Neural progenitor cell (in vitro differentiated cells): ENCODE data around the gene PSMB2. TPM values are rescaled to one million over a fixed set of nuclear protein-coding genes. Genes with fewer than 3 reads are reported as not detected.
"Not testable (repeated sequence)": the region's sequence is repeated elsewhere in the genome, so short reads cannot be mapped to it uniquely, and the experiment has no call there.

ENCODE experiments used
- DNase-seq: peaks from one replicate; pipeline ENCODE4 v3.0.0-alpha.2; 2016; ENCODE audit warnings: low spot score
- H2AFZ ChIP-seq: fragments of 200-600 bp; sonication (generic); replicated peaks from 2 replicates; pipeline ENCODE4 v1.6.1; 2016; ENCODE audit warnings: antibody characterized with exemption
- H3F3A ChIP-seq: fragments of 200-600 bp; sonication (generic); 2 replicates; pipeline ENCODE4 v1.6.1; 2016; ENCODE audit warnings: antibody characterized with exemption, low read depth
- H3K27ac ChIP-seq: fragments of 200-600 bp; sonication (generic); 2 replicates; pipeline ENCODE4 v1.5.1; 2016; ENCODE audit warnings: mild to moderate bottlenecking
- H3K27me3 ChIP-seq: fragments of 200-600 bp; sonication (generic); 2 replicates; pipeline ENCODE4 v1.6.1; 2016; ENCODE audit warnings: mild to moderate bottlenecking, moderate library complexity
- H3K36me3 ChIP-seq: fragments of 200-600 bp; sonication (generic); 2 replicates; pipeline ENCODE4 v1.5.1; 2016
- H3K4me1 ChIP-seq: fragments of 200-600 bp; sonication (generic); 2 replicates; pipeline ENCODE4 v1.6.1; 2016; ENCODE audit warnings: mixed run types
- H3K4me2 ChIP-seq: fragments of 200-600 bp; sonication (generic); 2 replicates; pipeline ENCODE4 v1.6.1; 2016
- H3K4me3 ChIP-seq: fragments of 200-600 bp; sonication (generic); 2 replicates; pipeline ENCODE4 v1.5.1; 2016
- H3K79me2 ChIP-seq: fragments of 200-600 bp; sonication (generic); 2 replicates; pipeline ENCODE4 v1.6.1; 2016; ENCODE audit warnings: low read depth
- H3K9ac ChIP-seq: fragments of 200-600 bp; sonication (generic); 2 replicates; pipeline ENCODE4 v1.6.1; 2016
- H3K9me3 ChIP-seq: fragments of 200-600 bp; sonication (generic); 2 replicates; pipeline ENCODE4 v1.5.1; 2016; ENCODE audit warnings: low read depth
- H4K20me1 ChIP-seq: fragments of 200-600 bp; sonication (generic); 2 replicates; pipeline ENCODE4 v1.6.1; 2016; ENCODE audit warnings: low read depth
- H3K27ac Mint-ChIP-seq: 3 replicates; pipeline ENCODE4 v1.8.0; 2021; ENCODE audit warnings: mixed read lengths
- H3K27me3 Mint-ChIP-seq: 2 replicates; pipeline ENCODE4 v1.8.0; 2022; ENCODE audit warnings: low read depth, mild to moderate bottlenecking, inconsistent platforms, moderate library complexity, mixed read lengths; ENCODE audit not compliant: insufficient read depth
- H3K36me3 Mint-ChIP-seq: 3 replicates; pipeline ENCODE4 v1.8.0; 2021; ENCODE audit warnings: mixed read lengths
- H3K4me1 Mint-ChIP-seq: 3 replicates; pipeline ENCODE4 v1.8.0; 2021; ENCODE audit warnings: mixed read lengths
- H3K4me3 Mint-ChIP-seq: 3 replicates; pipeline ENCODE4 v1.8.0; 2021; ENCODE audit warnings: mild to moderate bottlenecking, moderate library complexity, mixed read lengths
- H3K9me3 Mint-ChIP-seq: 3 replicates; pipeline ENCODE4 v1.8.0; 2020; ENCODE audit warnings: mixed read lengths
- CTCF ChIP-seq: fragments of 200-600 bp; sonication (generic); IDR thresholded peaks from 2 replicates; pipeline ENCODE4 v1.5.1; 2017; ENCODE audit warnings: antibody characterized with exemption, mild to moderate bottlenecking
- EZH2 ChIP-seq: fragments of 200-600 bp; sonication (generic); IDR thresholded peaks from 2 replicates; pipeline ENCODE4 v1.6.1; 2017; ENCODE audit warnings: antibody characterized with exemption, mild to moderate bottlenecking, moderate library complexity
- EZH2phosphoT487 ChIP-seq: fragments of 200-600 bp; sonication (generic); IDR thresholded peaks from 2 replicates; pipeline ENCODE4 v1.6.1; 2017; ENCODE audit warnings: antibody characterized with exemption
- total RNA-seq: library from RNA; depleted of rRNA; stranded (reverse); fragments of >200 nt; gene quantifications from 2 replicates; pipeline ENCODE4 v1.2.3, GENCODE V29; 2015; ENCODE audit warnings: low replicate concordance

The PSMB2 gene
- total RNA-seq, 1 donor from 2014 or later, result 29.7 TPM

DNA sequence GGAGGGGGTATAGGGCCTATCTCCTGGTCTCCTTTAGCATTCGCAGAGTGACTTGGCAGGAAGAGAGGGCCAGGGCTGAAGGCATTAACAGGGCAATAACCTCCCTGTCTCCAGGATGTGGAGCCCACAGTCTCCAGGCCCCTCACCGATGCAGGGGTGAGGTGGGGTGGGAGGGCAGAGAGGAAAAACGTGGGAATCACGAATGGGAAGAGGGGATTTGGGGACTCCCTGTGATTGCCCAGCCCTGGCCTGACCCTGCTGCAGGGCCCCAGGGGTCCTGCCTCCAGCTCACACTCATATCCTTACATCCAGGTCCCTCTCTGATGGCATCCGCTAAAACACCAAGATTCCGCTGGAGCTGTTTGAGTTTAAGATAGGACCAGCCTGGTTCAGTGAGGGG lies 53.6 kb downstream of the PSMB2 start:
- no peak overlapping the region for H3K27ac Mint-ChIP-seq
- H3K36me3 Mint-ChIP-seq, result peaks cover under 1% of the 10 kb centered on the region

GRCh38 chr1:35586808-35587207 lies 54.5 kb downstream of the PSMB2 start:
- H3K36me3 Mint-ChIP-seq, result no peaks in the 10 kb centered on the region
- no peak overlapping the region for H3K4me3 Mint-ChIP-seq
- H3K79me2 ChIP-seq, result no peaks in the 10 kb centered on the region
- no peak overlapping the region for H3K27ac Mint-ChIP-seq
- no peak for DNase-seq
- no peaks in the 10 kb centered on the region for H3K4me1 ChIP-seq
- H3K9me3 Mint-ChIP-seq, result no peaks in the 10 kb centered on the region
- no peak overlapping the region for H3K9ac ChIP-seq
- H3K4me1 Mint-ChIP-seq, result no peaks in the 10 kb centered on the region
- H3K27me3 ChIP-seq, result no peaks in the 10 kb centered on the region
- H3K4me2 ChIP-seq, result no peak overlapping the region
- no peak overlapping the region for H2AFZ ChIP-seq
- H3K9me3 ChIP-seq, result no peaks in the 10 kb centered on the region
- TF ChIP-seq EZH2phosphoT487 (no peak), EZH2 (no peak), CTCF (no peak)
- H4K20me1 ChIP-seq, result no peaks in the 10 kb centered on the region
- no peaks in the 10 kb centered on the region for H3F3A ChIP-seq
- H3K27ac ChIP-seq, result no peak overlapping the region
- H3K36me3 ChIP-seq, result no peaks in the 10 kb centered on the region
- H3K4me3 ChIP-seq, result no peak overlapping the region
- H3K27me3 Mint-ChIP-seq, result peaks cover 4% of the 10 kb centered on the region

More for the DNA sequence above, 53.6 kb downstream of the PSMB2 start:
- no peaks in the 10 kb centered on the region for H3K27me3 ChIP-seq
- H3K36me3 ChIP-seq, result no peaks in the 10 kb centered on the region
- Mint-ChIP-seq H3K4me3 (no peak overlapping the region), H3K4me1 (no peaks in the 10 kb centered on the region), H3K9me3 (no peaks in the 10 kb centered on the region), H3K27me3 (peaks cover 4% of the 10 kb centered on the region)
- H2AFZ ChIP-seq, result no peak overlapping the region
- H3K4me3 ChIP-seq, result no peak overlapping the region
- H3K9ac ChIP-seq, result no peak overlapping the region
- no peaks in the 10 kb centered on the region for H3F3A ChIP-seq
- H3K4me1 ChIP-seq, result no peaks in the 10 kb centered on the region
- H3K27ac ChIP-seq, result no peak overlapping the region
- H3K9me3 ChIP-seq, result no peaks in the 10 kb centered on the region
- TF ChIP-seq EZH2phosphoT487, result no peak
- TF ChIP-seq EZH2, result no peak
- TF ChIP-seq CTCF, result no peak
- H4K20me1 ChIP-seq, result no peaks in the 10 kb centered on the region
- no peak overlapping the region for H3K4me2 ChIP-seq
- no peak for DNase-seq
- no peaks in the 10 kb centered on the region for H3K79me2 ChIP-seq

DNA sequence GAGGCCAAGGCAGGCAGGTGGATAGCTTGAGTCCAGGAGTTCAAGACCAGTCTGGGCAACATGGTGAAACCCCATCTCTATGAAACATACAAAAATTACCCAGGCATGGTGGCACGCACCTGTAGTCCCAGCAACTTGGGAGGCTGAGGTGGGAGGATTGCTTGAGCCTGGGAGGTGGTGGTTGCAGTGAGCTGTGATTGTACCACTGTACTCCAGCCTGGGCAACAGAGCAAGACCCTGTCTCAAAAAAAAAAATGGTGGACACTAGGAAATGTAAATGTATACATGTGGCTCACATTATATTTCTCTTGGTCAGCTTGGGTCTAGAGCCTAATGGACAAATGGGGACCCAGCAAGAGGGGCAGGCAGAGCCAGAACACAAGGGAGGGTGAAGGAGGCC lies 55.5 kb downstream of the PSMB2 start:
- not testable (repeated sequence) for H3K36me3 Mint-ChIP-seq, H3K9me3 ChIP-seq, H3K27me3 ChIP-seq, H3K4me3 Mint-ChIP-seq, H3K4me1 ChIP-seq, H3K4me2 ChIP-seq, H2AFZ ChIP-seq, DNase-seq, H3K9ac ChIP-seq, H4K20me1 ChIP-seq, H3F3A ChIP-seq, H3K27ac ChIP-seq, H3K79me2 ChIP-seq, H3K27me3 Mint-ChIP-seq, H3K4me1 Mint-ChIP-seq, H3K36me3 ChIP-seq, H3K27ac Mint-ChIP-seq, H3K4me3 ChIP-seq, H3K9me3 Mint-ChIP-seq

- Mint-ChIP-seq H3K27ac (no peak overlapping the region), H3K27me3 (peaks cover 4% of the 10 kb centered on the region), H3K36me3 (no peaks in the 10 kb centered on the region), H3K4me1 (no peaks in the 10 kb centered on the region), H3K9me3 (no peaks in the 10 kb centered on the region), H3K4me3 (no peak overlapping the region)
- H3K4me3 ChIP-seq, result no peak overlapping the region
- no peak for TF ChIP-seq CTCF
- TF ChIP-seq EZH2phosphoT487, result no peak
- no peak for TF ChIP-seq EZH2
- no peak for DNase-seq
- H4K20me1 ChIP-seq, result no peaks in the 10 kb centered on the region
- H3F3A ChIP-seq, result no peaks in the 10 kb centered on the region
- no peaks in the 10 kb centered on the region for H3K9me3 ChIP-seq
- no peaks in the 10 kb centered on the region for H3K4me1 ChIP-seq
- no peak overlapping the region for H2AFZ ChIP-seq
- no peaks in the 10 kb centered on the region for H3K36me3 ChIP-seq
- no peak overlapping the region for H3K4me2 ChIP-seq
- H3K79me2 ChIP-seq, result no peaks in the 10 kb centered on the region
- peaks cover under 1% of the 10 kb centered on the region for H3K27me3 ChIP-seq
- H3K9ac ChIP-seq, result no peak overlapping the region
- H3K27ac ChIP-seq, result no peak overlapping the region
These were observed 56.0 kb downstream of the PSMB2 start for GRCh38 chr1:35585281-35585680.

DNA sequence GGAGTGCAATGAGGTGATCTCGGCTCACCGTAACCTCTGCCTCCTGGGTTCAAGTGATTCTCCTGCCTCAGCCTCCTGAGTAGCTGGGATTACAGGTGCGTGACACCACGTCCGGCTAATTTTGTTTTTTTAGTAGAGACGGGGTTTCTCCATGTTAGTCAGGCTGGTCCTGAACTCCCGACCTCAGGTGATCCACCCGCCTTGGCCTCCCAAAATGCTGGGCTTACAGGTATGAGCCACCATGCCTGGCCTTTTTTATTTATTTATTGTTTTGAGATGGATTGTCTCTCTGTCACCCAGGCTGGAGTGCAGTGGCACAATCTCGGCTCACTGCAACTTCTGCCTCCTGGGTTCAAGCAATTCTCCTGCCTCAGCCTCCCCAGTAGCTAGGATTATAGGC lies 59.7 kb downstream of the PSMB2 start:
- not testable (repeated sequence) for H3K9me3 ChIP-seq, H3K79me2 ChIP-seq, H3K4me1 Mint-ChIP-seq, H3K4me3 ChIP-seq, H3K4me1 ChIP-seq, H3K4me3 Mint-ChIP-seq, H3K27ac Mint-ChIP-seq, H3F3A ChIP-seq, H3K27ac ChIP-seq, H3K9ac ChIP-seq, H3K4me2 ChIP-seq, H4K20me1 ChIP-seq, DNase-seq, H2AFZ ChIP-seq, H3K9me3 Mint-ChIP-seq, H3K36me3 ChIP-seq, H3K36me3 Mint-ChIP-seq
- H3K27me3 Mint-ChIP-seq, result peaks cover 13% of the 10 kb centered on the region
- peaks cover 37% of the 10 kb centered on the region for H3K27me3 ChIP-seq
